ENCODE data around the gene TMEM245.
"Not testable (repeated sequence)": the region's sequence is repeated elsewhere in the genome, so short reads cannot be mapped to it uniquely, and the experiment has no call there.

Gene TMEM245

DNA sequence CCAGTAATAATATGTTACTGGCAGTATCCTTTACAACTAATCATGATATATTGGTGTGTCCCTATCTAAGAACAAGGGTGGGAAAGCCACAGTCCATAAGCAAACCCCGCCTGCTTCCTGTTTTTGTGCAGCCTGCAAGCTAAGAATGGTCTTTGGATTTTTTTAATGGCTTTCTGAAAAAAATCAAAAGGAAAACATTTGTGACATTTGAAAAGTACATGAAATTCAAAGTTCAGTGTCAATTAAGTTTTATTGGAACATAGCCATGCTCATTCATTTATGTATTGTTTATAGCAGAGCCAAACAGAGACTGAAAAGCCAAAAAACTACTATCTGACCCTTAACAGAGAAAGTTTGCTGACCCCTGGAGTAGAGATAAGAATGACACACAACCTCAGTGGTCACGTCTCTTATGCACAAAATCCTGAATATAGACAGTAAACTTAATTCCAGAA lies 12.8 kb upstream of the TMEM245 start:
- no peak for DNase-seq (ENCODE audit: low read depth)

DNA sequence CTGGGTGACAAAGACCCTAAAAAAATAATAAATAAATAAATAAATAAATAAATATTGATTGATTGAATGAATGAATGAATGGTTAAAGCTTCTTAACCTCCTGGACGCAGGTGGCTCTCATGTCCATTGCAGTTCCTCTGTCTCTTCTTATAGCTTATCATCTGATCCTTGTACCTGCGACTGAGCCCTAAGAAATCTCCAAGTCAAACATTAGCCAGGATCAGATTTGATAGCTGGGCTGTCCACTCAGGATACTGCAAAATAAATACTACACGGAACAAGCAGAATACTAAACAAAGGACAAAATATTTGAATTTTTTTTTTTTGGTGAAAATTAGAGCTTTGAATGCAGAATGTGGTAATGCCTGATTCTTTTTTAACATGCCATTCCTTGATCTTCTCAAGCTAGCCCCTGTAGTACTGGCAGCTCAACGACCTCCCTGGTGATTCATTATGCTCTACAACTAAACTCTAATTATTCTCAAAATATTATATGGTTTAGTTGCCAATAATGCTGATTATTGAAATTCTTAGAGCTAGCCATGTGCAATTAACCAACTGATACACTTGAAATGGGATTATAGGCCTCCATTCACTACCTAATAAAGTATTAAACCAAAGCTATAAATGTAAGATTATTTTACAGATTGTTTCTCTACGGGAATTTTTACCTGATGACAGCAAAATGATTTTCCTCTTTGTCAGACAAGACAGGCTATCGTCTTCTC lies 9.9 kb upstream of the TMEM245 start:
- DNase-seq (ENCODE audit: low read depth): no peak

DNA sequence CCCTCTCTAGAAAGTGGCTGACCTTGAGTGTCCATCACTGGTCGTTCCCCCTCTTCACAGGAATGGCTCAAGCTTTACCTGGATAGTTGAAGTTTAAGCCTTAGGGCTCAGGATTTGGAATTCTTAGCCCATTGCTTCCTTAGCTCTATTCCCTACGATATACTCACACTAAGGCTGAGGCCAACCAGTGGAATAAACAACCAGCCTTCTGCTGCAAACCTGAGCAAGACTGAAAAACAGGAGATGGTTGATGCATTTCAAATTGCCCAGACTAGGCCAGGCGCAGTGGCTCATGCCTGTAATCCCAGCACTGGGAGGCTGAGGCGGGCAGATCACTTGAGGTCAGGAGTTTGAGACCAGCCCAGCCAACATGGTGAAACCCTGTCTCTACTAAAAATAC lies 6.9 kb upstream of the TMEM245 start:
- DNase-seq (ENCODE audit: low read depth): not testable (repeated sequence)

DNA sequence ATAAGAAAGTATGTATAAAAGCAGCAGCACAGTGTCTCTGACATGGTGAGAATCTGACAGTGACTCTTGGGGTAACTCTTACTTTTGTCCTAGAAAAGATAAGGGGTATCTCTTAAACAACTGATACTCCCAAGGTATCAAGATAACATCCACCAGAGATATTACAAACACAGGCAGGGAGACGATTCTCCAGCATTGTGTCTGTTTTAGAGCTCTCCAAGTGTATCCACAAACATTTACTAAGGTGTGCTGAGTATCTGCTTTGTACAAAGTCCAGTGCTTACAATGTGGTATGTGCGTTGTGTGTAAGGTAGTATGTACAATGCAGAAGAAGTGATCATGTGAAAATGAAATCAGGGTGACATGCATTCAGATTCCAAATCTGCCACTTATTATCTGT lies 4.4 kb upstream of the TMEM245 start:
- no peak for DNase-seq (ENCODE audit: low read depth)

DNA sequence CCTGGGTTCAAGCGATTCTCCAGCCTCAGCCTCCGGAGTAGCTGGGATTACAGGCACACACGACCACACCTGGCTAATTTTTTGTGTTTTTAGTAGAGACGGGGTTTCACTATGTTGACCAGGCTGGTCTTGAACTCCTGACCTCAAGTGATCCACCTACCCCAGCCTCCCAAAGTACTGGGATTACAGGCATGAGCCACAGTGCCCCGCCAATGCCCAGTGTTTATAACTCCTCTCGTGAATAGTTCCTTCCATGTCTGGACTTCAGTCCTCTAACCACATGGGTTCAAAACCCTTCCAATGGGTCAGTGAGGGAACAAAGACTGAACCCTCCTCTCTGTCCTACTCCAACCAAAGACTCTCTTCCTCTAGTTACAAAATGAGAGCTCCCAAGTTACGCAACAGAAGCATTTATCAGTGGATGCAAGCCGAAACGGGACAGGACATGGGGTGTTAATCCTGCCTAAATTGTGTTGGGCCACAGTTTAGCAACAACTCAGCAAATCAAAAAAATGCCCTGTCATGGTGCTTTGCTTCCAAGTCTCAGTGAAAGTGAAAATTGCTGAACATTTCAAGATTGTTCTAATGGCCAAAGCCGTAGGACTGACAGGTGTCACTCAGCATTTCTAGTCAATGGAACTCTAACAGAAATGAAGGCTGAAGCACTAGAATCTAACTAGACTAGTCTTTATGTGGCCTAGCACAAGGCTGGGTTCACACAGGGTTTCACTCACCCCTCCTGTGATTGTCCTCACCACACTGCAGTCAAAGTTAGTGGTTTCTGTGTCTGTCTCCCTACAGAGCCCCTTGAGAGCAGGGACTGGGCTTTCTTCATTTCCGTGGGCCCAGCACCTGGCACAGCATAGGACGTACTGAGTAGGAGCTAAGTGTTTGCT lies 3.2 kb upstream of the TMEM245 start:
- DNase-seq (ENCODE audit: low read depth): no peak

DNA sequence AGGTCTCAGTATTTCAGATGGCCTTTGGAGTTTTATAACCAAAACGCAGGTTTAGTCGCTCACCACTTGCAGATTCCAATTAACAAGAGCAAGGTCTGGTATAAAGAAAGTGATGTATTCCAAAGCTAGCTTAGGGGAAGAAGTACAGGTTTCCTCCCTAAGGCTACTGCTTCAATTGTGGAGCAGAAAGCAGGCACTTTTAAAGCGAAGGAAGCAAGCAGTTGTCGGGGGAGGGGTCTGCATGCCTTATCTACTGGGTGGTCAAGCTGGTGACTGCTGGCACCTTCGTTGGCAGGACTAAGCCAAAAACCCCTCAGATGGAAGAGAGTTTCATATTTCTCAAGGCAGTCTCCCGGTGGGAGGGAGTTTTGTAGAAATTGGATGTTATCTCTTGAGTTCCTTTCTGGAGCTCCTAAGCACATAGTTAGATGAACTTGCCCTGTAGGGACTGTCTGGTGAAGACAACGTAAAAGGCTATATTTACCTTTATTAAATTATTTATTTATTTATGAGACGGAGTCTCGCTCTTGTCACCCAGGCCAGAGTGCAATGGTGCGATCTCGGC lies 1.6 kb upstream of the TMEM245 start:
- DNase-seq (ENCODE audit: low read depth): no peak

DNA sequence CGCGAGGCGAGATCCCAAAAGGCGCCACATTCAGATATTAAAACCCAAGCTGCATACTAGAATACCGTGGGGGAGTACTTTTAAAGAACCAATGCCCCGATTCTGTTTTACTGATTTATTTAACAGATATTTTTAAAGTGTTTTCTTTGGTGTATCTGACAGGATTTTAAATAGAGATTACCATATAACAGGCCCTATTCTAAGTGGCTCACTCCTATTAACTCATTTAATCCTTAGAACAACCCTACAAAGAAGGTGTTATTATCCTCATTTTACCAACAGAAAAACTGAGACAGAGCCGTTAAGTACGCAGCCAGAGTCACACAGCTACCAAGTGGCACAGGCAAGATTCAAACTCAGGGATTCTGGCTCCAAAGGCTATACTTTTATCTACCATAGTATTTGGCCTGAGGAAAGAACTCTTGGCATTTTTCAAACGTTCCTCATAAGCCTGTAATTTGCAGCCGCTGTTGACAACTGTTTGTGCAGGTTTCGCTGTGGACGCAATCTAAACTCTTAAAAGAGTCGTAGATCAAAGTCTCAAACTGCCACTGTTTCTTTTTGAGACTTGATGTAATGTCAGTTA lies 550 bp upstream of the TMEM245 start:
- no peak for DNase-seq (ENCODE audit: low read depth)

DNA sequence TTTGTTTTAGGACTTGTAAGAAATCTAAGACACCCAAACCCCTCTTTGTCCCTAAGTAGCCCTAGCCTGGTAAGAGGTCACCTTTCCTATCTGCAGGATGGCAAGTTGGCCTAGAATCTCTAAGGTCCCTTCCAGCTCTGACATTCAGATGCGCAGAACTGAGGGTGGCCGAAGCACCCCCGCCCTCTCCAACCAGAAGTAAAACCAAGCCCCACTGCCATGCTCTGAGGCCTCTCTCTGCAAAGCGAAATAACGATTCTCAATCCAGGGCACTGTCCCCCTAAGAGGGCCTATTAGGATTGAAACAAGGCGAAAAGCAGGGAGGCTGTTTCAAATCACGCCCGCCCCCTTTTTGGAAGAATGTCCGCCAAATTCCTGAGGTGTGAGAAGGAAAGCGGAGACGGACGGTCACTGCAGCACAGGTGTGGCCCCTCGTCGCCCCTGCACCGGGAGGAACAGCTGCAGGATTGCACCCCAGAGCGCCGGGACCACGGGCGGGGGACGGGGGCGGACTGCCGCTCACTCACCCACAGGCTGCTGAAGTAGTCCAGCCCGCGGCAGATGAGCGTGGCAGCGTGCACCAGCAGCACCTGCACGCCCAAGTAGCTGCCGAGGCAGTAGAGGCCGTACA lies 824 bp downstream of the TMEM245 start:
- DNase-seq (ENCODE audit: low read depth): no peak

DNA sequence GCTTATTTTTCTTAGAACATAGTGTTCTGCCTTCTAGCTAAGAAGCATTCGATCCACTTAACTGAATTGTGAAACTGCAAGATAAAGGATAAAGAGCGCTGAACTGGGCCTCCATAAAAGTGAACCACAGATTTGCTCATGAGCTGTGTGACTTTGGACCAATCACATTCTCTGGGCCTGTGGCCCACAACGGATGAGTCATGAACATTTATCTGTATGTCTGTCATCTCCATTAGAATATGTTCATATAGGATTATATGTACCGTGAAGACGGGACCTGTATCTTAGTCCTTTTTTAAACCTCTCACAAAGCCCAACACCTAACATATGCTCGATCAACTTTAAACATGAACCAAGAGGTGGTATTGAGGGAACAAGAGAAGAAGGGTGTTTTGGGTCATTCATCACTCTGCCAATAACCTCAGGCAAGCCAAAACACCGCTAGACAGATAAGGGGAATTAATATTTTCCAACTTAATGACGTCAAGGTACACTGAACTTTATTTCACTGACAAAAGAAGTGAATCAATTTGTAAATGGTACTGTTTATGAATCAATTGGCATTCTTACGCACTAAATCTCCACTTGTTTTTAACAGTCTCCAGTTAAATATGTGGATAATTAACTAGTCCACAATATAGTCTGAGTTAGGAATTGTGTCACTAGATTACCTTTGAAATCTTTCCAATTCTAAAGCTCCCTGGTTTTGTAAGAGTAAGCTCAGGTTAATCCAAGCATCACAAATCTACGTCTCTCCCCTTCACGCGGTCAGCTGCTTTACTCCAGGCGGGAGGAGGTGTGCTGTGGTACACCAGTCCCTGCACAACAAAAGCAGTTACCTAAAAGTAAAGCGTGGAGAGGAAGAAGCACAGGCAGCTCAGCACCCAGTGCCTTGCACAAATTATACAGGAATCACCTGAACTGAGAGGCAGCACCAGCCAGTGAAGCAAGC lies 1.6 kb downstream of the TMEM245 start:
- peak; percentile 19 for DNase-seq (ENCODE audit: low read depth)

DNA sequence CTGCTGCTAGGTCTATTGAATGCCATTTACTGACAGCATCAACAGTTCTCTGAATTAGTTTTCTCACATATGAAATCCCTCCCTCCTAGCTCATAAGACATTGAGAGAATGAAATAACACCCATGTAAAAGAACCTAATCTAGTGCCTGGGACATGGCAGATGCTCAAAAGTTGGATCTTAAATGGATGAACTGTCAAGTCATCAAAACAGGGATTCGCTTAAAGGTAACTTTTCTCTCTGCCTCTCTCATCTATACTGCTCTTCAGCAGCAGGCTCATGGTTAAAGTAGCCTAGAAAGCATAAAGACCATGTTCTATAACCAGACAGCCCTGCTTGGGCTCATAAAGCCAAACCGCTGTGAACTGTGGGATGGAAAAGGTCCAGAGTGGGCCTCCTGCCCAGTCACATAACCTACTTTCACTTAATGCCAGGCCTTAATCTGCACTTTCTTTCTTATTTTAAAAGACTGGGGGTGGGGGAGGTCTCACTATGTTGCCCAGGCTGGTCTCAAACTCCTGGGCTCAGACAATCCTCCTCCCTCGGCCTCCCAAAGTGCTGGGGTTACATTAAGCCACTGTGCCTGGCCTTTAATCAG lies 3.7 kb downstream of the TMEM245 start:
- no peak for DNase-seq (ENCODE audit: low read depth)

DNA sequence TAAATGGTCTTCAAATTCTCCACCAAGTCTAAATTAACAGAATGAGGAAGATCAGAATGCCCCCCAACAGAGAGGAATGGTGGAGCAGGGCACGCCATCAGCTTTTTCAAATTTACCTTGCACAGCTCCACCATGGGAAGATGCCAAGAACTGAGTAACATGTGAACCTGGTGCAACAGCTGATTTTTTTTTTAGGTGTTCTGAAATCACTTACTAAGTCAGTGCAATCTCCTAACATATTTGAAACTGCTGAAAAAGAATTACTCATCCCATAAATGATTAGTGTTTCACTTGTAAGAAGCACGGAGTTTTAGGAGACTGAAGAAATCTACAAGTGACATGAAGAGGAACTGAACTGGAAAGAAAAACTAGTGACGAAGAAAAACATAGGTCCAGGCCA lies 5.1 kb downstream of the TMEM245 start:
- DNase-seq (ENCODE audit: low read depth): no peak

DNA sequence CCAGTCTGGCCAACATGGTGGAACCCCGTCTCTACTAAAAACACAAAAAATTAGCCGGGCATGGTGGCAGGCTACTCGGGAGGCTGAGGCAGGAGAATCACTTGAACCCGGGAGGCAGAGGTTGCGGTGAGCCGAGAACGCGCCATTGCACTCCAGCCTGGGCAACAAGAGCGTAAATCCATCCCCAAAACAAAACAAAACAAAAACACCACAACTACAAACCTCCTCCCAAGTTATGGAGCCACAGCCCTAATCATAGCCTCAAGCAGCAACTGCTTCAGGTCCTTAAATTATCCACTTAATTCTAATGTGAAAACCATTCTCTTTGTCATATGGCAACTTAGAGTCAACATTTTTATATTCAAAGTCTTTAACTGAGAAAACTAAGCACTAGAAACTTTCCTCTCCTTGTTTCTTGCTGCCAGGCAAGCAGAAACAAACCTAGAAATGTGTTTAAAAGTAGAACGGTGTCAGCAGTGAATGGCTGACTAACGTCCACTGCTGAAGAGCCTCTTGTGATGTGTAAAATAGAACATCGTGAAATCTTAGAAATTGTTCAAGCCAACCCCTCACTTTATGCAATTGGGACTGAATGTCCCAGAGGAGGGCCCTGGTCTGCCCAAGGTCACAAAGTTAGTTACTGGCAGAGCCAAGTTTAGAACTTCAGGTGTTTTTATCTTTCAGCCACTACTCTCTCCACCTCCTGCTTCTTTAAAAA lies 5.7 kb downstream of the TMEM245 start:
- no peak for DNase-seq (ENCODE audit: low read depth)

DNA sequence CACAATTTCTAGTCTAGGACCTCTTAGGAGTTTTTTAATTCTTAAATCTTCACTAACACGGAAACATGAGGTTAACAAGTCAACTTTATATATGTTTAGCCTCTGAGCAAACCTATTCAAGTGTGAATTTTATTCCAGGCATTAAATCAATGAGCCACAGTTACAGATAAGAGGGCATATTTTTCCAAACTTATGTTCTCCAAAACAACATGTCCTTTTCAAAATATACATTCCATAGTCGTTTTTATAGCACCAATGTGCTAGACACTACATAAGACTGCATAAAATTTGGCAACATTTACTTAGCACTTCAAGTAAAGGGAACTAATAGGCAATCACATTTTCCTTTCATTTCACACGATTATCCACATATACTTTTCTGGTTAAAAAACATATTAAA lies 6.5 kb downstream of the TMEM245 start:
- DNase-seq (ENCODE audit: low read depth): no peak

DNA sequence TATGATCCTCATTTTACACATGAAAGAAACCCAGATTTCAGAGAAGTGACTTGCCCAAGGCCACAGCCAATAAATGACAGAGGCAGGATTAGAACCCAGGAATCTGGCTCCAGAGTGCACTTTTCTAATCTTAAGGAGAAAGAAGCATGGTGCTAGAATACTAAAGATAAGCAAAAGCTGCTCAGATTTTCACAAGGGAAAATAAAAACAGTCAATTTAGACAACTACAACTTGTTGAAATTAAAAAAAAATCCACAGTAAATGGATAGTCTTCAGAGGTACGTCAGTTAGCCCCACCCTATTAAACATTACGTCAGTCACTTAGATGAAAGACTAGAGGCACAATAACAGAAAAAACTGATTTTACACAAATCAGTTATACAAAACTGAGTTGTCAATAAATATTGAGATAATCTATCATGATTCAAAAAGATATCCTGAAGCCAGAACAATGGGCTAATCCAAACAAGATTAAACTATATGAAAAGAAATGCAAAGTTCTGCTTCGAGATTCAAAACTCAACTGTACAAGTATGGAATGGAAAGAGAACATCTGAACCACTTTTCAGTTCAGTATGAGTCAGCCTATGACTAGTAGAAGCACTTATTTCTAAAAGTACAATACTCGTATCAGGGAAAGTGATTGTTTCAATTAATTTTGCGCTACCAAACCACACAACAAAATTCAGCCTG lies 9.3 kb downstream of the TMEM245 start:
- no peak for DNase-seq (ENCODE audit: low read depth)

DNA sequence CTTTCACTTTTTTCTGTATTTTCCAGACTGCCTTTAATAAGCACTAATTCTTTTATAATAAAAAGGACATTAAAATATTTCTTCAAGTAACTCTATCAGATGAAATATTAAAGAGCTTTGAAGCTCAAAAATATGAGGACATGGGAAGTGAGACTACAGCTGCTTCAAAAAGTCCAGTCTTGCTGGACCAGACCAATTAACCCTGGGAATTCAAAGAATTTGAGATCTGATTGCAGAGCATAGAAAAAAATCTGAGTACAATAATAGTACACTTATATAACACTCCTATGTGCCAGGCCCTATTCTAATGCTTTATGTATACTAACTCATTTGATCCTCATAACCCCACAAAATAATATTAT lies 9.8 kb downstream of the TMEM245 start:
- no peak for DNase-seq (ENCODE audit: low read depth)

DNA sequence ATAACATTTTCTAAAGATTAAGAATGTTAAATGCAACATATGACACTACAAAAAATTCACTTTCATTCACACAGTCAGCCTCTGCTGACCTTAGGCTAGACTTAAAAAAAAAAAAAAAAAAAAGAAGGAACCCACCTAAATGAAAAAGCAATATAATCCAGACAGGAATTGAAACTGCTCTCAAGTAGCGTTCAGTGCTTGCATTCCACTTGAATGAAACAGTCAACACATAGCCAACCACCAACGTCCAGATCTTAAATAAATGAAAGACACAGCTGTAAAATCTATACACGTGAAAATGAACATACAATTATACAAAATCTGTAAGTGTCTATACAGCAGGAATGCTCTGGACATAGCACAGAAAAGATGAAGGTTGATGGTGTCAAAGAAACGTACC lies 11.4 kb downstream of the TMEM245 start:
- no peak for DNase-seq (ENCODE audit: low read depth)

DNA sequence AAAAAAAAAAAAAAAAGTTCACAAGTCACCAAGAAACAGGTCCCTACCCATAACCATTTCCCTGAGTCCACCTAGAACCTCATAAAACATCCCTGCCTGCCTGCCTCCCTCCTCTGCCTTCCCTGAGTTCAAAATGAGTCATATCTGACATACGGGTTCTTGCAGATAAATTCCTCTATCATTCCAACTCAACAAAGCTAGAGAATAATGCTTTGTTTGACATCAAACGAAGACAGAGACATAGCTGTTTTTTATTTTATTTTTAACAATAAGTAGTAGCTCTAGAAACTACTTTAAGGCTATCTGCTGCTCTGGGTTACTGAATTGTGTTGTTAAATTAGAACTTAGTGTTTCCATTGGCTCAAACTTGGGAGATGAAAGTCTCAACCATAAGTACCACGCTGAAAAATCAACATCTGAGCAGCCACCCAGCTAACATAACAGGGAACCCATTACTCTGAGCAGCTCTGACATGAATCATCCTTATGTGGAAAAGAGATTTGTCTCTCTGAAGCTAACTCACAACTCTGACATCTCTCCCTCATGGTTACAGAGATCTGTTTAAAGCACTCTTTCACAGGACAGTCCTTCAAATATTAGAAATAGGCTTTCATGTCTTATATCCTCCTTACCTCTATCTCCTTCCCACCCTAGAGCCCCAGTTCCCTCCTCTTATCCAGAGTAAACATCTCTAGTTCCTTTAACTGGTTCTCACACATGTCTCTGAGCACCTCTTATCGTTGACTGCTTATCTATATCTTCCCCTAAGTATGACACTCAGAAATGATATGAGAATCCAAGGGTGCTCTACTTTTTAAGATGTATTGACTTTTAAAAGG lies 12.1 kb downstream of the TMEM245 start:
- no peak for DNase-seq (ENCODE audit: low read depth)

DNA sequence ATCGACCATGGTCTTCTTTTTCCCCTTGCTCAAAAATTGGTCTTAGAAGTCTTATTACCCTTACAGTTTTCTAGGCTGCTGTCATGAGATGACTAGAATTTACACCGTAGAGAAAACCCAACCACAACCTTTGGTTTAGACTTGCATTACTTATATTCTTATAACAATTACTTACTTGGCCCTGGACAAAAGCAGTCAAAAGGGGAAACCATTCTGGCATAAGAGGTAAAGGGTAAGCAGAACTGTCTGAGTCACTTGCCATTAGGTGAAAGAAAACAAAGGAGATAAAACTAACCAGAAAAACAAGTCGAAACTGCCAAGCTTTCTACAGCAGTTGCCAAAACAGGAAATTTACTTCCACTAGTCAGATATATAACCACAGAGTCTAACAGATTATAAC lies 17.9 kb downstream of the TMEM245 start:
- DNase-seq (ENCODE audit: low read depth): no peak

DNA sequence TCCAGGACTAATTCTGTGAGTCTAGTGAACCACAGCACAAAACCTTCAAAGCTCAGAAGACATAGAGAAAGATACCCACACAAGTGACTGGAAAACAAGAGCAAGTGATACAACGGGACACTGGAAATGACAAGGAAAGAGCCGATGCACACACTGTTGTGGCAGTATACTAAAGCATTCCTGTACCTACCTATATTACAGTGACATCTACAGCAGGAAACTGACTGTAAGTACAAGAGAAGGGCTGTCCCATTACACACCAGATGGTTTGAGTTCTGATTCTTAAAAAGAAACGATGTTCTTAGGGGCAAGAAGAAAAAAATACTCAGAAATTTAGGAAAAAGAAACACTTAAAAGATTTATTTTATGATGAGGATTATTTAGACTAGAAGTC lies 18.5 kb downstream of the TMEM245 start:
- DNase-seq (ENCODE audit: low read depth): no peak
